Stimulated activated CD8-positive, alpha-beta memory T cell treated with anti-CD3 and anti-CD28 coated beads, Interleukin-4, amount 100 ng/mL, for 24 hours (primary cell): ENCODE measurements around the gene SP1.
"Not testable (repeated sequence)": the region's sequence is repeated elsewhere in the genome, so short reads cannot be mapped to it uniquely, and the experiment has no call there.

Source experiments
- DNase-seq: peaks from one replicate; pipeline ENCODE4 v3.0.0-alpha.2; 2020; ENCODE audit warnings: low read depth

SP1 gene

DNA sequence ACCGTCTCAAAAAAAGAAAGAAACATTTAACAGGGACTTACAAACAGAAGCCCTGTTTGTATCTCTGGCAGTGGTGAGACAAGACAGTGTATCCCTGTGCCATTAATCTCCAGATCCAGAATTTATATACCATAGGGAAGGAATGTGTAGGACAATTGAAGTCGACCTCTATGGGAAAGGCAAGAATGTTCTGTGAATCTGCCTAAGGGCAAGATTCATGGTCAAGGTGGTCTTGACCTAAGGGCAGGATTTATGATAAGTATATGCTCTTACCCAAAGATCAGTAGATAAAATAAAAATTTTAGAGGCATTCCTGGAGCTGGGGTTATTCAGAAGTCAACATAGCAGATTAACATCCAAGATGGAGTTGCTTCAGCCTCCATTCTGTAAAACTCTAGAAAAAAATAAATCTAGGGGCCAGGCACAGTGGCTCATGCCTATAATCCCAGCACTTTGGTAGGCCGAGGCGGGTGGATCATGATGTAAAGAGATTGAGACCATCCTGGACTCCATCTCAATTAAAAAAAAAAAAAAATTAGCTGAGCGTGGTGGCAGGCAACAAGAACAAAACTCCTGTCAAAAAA, 21.0 kb upstream of the SP1 start:
- no peak for DNase-seq

GRCh38 chr12:53361638-53362037, 18.3 kb upstream of the SP1 start:
- not testable (repeated sequence) for DNase-seq

DNA sequence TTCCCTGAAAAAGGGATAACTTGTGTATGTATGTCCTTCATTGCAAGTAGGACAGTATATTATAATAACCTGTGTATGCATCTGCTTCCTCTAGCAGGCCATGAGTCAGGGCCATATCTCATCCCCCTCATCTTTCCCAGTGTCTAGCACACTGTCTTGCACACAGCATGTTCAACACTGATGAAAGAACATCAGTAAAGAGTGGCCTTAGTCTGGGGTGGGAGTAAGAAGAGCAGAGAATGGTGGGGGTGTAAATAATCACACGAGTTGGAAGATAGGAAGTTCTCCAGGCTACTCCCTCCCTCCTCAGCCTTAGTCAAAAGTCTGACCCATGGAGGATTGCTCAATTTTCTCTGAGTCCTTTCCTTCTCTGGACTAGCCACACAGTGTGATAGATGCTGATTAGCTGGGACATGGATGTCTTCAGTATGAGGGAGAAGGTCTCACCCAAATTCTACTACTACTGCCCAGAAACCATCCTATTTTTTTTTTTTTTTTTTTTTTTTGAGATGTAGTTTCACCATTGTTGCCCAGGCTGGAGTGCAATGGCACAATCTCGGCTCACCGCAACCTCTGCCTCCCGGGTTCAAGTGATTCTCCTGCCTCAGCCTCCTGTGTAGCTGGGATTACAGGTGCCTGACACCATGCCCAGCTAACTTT, 14.6 kb upstream of the SP1 start:
- DNase-seq: no peak

GRCh38 chr12:53373554-53374133, 6.3 kb upstream of the SP1 start:
- not testable (repeated sequence) for DNase-seq

GRCh38 chr12:53374277-53374676, 5.7 kb upstream of the SP1 start:
- not testable (repeated sequence) for DNase-seq

GRCh38 chr12:53376747-53377146, 3.2 kb upstream of the SP1 start:
- no peak for DNase-seq

DNA sequence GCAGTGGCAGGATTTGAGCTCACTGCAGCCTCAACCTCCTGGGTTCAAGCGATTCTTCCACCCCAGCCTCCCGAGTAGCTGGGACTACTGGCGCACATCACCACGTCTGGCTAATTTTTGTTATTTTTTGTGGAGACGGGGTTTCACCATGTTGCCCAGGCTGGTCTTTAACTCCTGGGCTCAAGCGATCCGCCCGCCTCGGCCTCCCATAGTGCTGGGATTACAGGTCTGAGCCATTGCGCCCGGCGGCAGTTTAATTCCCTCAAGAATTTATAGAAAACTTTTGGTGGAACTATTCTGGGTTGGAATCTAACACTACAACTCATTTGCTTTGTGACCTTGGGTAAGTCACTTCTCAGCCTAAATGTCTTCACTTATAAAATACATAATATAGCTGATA, 1.8 kb upstream of the SP1 start:
- DNase-seq: no peak

GRCh38 chr12:53378724-53379388, 1.1 kb upstream of the SP1 start:
- DNase-seq: no peak

- DNase-seq: peak; percentile 84
Measured at GRCh38 chr12:53379389-53380103, 430 bp upstream of the SP1 start.

DNA sequence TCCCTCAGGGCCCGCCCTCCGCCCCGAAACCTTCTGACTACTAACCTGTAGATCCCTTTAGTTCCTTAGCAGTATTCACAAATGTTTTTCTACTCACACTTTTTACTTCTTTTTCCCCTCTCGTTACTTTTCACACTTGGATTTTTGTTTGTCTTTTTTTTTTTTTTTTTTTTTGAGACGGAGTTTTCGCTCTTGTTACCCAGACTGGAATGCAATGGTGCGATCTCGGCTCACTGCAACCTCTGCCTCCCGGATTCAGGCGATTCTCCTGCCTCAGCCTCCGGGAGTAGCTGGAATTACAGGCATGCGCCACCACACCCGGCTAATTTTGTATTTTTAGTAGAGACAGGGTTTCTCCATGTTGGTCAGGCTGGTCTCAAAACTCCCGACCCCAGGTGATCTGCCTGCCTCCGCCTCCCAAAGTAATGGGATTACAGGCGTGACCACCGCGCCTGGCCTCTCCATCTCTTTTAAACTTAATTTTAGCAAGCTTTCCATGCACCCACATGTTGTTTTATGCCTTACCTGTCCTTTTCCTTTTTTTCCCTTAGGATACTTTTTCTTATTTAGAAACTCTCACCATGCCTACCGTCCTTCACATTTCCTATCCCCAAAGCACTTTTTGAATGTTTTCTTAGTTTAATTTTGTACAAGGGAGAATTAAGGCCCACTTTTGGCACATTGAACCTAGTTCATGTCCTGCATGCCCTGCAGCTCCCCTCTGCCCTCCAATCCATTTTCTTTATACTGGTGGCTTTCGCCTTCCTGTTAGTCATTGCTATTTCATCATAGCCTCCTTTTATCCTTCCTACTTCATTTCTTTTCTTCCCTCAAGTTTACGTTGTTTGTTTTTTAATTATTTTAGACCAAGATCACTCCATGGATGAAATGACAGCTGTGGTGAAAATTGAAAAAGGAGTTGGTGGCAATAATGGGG, 1.1 kb downstream of the SP1 start:
- DNase-seq: no peak

- no peak for DNase-seq
Measured at GRCh38 chr12:53381731-53382630, 2.0 kb downstream of the SP1 start.

DNA sequence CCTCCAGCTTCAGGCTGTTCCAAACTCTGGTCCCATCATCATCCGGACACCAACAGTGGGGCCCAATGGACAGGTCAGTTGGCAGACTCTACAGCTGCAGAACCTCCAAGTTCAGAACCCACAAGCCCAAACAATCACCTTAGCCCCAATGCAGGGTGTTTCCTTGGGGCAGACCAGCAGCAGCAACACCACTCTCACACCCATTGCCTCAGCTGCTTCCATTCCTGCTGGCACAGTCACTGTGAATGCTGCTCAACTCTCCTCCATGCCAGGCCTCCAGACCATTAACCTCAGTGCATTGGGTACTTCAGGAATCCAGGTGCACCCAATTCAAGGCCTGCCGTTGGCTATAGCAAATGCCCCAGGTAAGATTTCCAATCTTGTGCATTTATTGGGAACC, 3.3 kb downstream of the SP1 start:
- no peak for DNase-seq

DNA sequence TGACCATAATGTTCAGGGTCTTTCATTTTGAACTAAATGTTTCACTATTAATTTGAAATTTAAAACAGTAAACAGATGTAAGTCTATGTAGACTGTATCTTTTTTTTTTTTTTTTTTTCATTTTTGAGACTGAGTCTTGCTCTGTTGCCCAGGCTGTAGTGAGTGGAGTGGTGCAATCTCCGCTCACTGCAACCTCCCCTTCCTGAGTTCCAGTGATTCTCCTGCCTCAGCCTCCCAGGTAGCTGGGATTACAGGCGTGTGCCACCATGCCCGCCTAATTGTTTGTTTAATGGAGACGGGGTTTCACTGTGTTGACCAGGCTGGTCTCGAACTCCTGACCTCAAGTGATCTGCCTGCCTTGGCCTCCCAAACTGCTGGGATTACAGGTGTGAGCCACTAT, 6.4 kb downstream of the SP1 start:
- not testable (repeated sequence) for DNase-seq

DNA sequence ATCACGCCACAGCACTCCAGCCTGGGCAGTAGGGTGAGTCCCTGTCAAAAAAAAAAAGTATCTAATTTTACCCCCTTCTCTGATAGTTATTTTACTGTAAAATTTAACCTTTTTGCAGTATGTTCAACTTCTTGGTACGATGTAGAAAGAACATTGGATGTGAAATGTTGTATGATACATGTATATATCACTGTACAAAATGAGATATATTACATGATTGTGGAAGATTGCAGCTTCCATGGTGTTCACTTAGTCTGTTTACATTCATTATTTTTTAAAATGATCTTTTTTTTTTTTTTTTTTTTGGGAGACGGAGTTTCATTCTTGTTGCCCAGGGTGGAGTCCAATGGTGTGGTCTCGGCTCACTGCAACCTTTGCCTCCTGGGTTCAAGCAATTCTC, 9.0 kb downstream of the SP1 start:
- DNase-seq: no peak

GRCh38 chr12:53389702-53390101, 9.7 kb downstream of the SP1 start:
- DNase-seq: no peak

- no peak for DNase-seq
Measured at GRCh38 chr12:53391724-53392123, 11.7 kb downstream of the SP1 start.

- no peak for DNase-seq
Measured at GRCh38 chr12:53399896-53400295, 19.9 kb downstream of the SP1 start.

DNA sequence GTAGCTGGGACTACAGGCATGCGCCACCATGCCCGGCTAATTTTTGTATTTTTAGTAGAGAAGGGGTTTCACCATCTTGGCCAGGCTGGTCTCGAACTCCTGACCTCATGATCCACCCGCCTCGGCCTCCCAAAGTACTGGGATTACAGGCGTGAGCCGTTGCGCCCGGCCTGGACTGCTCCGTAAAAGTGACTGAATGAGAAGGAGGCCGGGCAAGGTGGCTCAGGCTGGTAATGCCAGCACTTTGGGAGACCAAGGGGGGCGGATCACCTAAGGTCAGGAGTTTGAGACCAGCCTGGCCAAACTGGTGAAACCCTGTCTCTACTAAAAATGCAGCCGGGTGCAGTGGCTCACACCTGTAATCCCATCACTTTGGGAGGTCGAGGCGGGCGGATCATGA, 22.4 kb downstream of the SP1 start:
- DNase-seq: not testable (repeated sequence)

GRCh38 chr12:53402871-53403270, 22.9 kb downstream of the SP1 start:
- DNase-seq: no peak

- DNase-seq: no peak
Measured at GRCh38 chr12:53410951-53411350, 31.0 kb downstream of the SP1 start.
